ENCODE measurements around the gene FAM174C.

GRCh38 chr19:1292419-1293151 is 17.3 kb downstream of the FAM174C start:
- no peak for TF ChIP-seq CTCF (conservative IDR thresholded peaks at IDR 0.05; ENCODE audit: low read depth, low read length)
- no peak for TF ChIP-seq EZH2 (IDR thresholded peaks at IDR 0.05; ENCODE audit: low read length, unreplicated experiment)
- TF ChIP-seq EZH2phosphoT487 (IDR thresholded peaks at IDR 0.05; ENCODE audit: borderline replicate concordance, low read length): no peak
